ENCODE measurements around the gene NR1D1. TPM values are rescaled to one million over a fixed set of nuclear protein-coding genes. Genes with fewer than 3 reads are reported as not detected.

Gene NR1D1
- total and polyA plus RNA-seq, 10 donors, result 3.3 to 15.8 (median 6.6) TPM

Other genes starting within 250 kb of the NR1D1 start
- 100 to 1,000 TPM in 1 of 7 donors, 10 to 100 TPM in 6; 79.1 to 132 (median 86.4) TPM for gene IKZF3, start 236.3 kb downstream of the NR1D1 start, total RNA-seq
- 10 to 100 TPM; 17.5 to 33.3 (median 27.8) TPM for gene IKZF3, start 236.3 kb downstream of the NR1D1 start, polyA plus RNA-seq
- under 1 TPM in 3 of 7 donors, not detected in 4; 0.16 to 0.46 (median 0.17) TPM for gene ZPBP2, start 232.4 kb downstream of the NR1D1 start, total RNA-seq
- gene ZPBP2, start 232.4 kb downstream of the NR1D1 start, polyA plus RNA-seq, result under 1 TPM; 0.22 to 0.29 (median 0.24) TPM
- gene GSDMB, start 182.0 kb downstream of the NR1D1 start, total RNA-seq, result 10 to 100 TPM; 15.4 to 30.0 (median 21.4) TPM
- 10 to 100 TPM; 13.1 to 41.9 (median 18.2) TPM for gene GSDMB, start 182.0 kb downstream of the NR1D1 start, polyA plus RNA-seq
- gene ORMDL3, start 173.0 kb downstream of the NR1D1 start, total RNA-seq, result 10 to 100 TPM; 48.0 to 77.6 (median 58.2) TPM
- 10 to 100 TPM; 34.7 to 44.0 (median 40.5) TPM for gene ORMDL3, start 173.0 kb downstream of the NR1D1 start, polyA plus RNA-seq
- not detected for gene LRRC3C, start 172.9 kb downstream of the NR1D1 start, total RNA-seq
- gene LRRC3C, start 172.9 kb downstream of the NR1D1 start, polyA plus RNA-seq, result under 1 TPM in 1 of 3 donors, not detected in 2; 0.08 TPM
- gene GSDMA, start 137.6 kb downstream of the NR1D1 start, total RNA-seq, result 1 to 10 TPM in 1 of 7 donors, under 1 TPM in 4, not detected in 2; 0.30 to 1.2 (median 0.50) TPM
- under 1 TPM in 2 of 3 donors, not detected in 1; 0.07 to 0.24 TPM for gene GSDMA, start 137.6 kb downstream of the NR1D1 start, polyA plus RNA-seq
- 10 to 100 TPM; 57.4 to 70.6 (median 65.5) TPM for gene PSMD3, start 119.8 kb downstream of the NR1D1 start, total RNA-seq
- 10 to 100 TPM; 35.6 to 50.8 (median 43.5) TPM for gene PSMD3, start 119.8 kb downstream of the NR1D1 start, polyA plus RNA-seq
- 1 to 10 TPM in 2 of 7 donors, under 1 TPM in 1, not detected in 4; 0.54 to 1.8 (median 1.6) TPM for gene CSF3, start 85.1 kb downstream of the NR1D1 start, total RNA-seq
- gene CSF3, start 85.1 kb downstream of the NR1D1 start, polyA plus RNA-seq, result 1 to 10 TPM in 2 of 3 donors, under 1 TPM in 1; 0.24 to 1.4 (median 1.2) TPM
- gene MED24, start 46.2 kb downstream of the NR1D1 start, total RNA-seq, result 100 to 1,000 TPM in 1 of 7 donors, 10 to 100 TPM in 6; 71.7 to 102 (median 79.1) TPM
- gene MED24, start 46.2 kb downstream of the NR1D1 start, polyA plus RNA-seq, result 10 to 100 TPM; 29.2 to 54.4 (median 42.7) TPM
- gene THRA, start 37.6 kb downstream of the NR1D1 start, total RNA-seq, result 10 to 100 TPM; 14.6 to 36.1 (median 19.7) TPM
- gene THRA, start 37.6 kb downstream of the NR1D1 start, polyA plus RNA-seq, result 10 to 100 TPM in 1 of 3 donors, 1 to 10 TPM in 2; 3.9 to 12.9 (median 4.7) TPM
- 100 to 1,000 TPM; 101 to 154 (median 127) TPM for gene MSL1, start 21.4 kb upstream of the NR1D1 start, total RNA-seq
- 10 to 100 TPM; 52.6 to 85.0 (median 73.3) TPM for gene MSL1, start 21.4 kb upstream of the NR1D1 start, polyA plus RNA-seq
- gene CASC3, start 39.9 kb upstream of the NR1D1 start, total RNA-seq, result 100 to 1,000 TPM in 1 of 7 donors, 10 to 100 TPM in 6; 67.0 to 105 (median 78.5) TPM
- 10 to 100 TPM; 20.2 to 38.9 (median 35.0) TPM for gene CASC3, start 39.9 kb upstream of the NR1D1 start, polyA plus RNA-seq
- 10 to 100 TPM in 2 of 7 donors, 1 to 10 TPM in 5; 5.1 to 12.7 (median 9.5) TPM for gene RAPGEFL1, start 76.9 kb upstream of the NR1D1 start, total RNA-seq
- 1 to 10 TPM; 2.9 to 5.9 (median 3.3) TPM for gene RAPGEFL1, start 76.9 kb upstream of the NR1D1 start, polyA plus RNA-seq
- 10 to 100 TPM; 16.9 to 43.2 (median 29.7) TPM for gene WIPF2, start 118.7 kb upstream of the NR1D1 start, total RNA-seq
- 10 to 100 TPM in 1 of 3 donors, 1 to 10 TPM in 2; 3.7 to 11.3 (median 4.7) TPM for gene WIPF2, start 118.7 kb upstream of the NR1D1 start, polyA plus RNA-seq
- gene CDC6, start 187.3 kb upstream of the NR1D1 start, total RNA-seq, result 10 to 100 TPM in 2 of 7 donors, 1 to 10 TPM in 5; 4.2 to 11.6 (median 5.7) TPM
- 1 to 10 TPM; 1.2 to 4.8 (median 4.1) TPM for gene CDC6, start 187.3 kb upstream of the NR1D1 start, polyA plus RNA-seq
- 10 to 100 TPM; 56.6 to 95.1 (median 71.2) TPM for gene RARA, start 208.6 kb upstream of the NR1D1 start, total RNA-seq
- 10 to 100 TPM; 13.3 to 28.3 (median 14.8) TPM for gene RARA, start 208.6 kb upstream of the NR1D1 start, polyA plus RNA-seq